Measurements from ENCODE around the gene PFN3.
"Not testable (repeated sequence)": the region's sequence is repeated elsewhere in the genome, so short reads cannot be mapped to it uniquely, and the experiment has no call there.

Gene PFN3

DNA sequence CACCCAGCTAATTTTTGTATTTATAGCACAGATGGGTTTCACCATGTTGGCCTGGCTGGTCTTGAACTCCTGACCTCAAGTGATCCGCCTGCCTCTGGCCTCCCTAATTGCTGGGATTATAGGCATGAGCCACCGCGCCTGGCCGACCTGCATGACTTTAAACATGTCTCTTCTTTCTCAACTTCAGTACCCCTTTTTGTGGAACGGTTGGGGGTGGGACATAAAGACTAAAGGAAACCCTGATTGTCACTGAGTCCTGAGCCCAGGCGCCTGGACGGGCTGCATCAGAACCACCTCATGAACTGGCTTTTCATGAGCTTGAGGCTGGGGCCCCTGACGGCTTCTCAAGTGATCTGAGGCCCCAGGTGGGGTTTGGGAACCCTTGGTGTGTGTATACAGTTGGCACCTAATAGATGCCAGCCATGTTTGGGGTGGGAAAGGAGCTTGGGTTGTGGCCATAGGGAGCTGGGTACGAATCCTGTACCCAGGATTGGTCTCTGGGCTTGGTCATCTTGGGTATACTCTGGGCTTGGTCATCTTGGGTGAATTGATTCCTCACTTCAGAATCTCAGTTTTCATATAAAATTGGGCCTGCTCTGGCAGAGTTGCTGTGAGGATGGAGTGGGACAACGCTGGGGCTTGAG lies 28.2 kb upstream of the PFN3 start:
- H3K9me3 ChIP-seq (ENCODE audit: control insufficient read depth, low read length): no peaks in the 10 kb centered on the region
- no peak overlapping the region for H3K4me3 ChIP-seq (ENCODE audit: low read length)
- no peak overlapping the region for H3K9ac ChIP-seq (ENCODE audit: low read length)
- no peak for DNase-seq (ENCODE audit: low read depth)
- H3K27me3 ChIP-seq (replicated peaks; ENCODE audit: control insufficient read depth, insufficient read depth, low read length): no peaks in the 10 kb centered on the region
- peaks cover 18% of the 10 kb centered on the region for H3K4me1 ChIP-seq (ENCODE audit: control insufficient read depth, insufficient read depth, low read length)
- H3K36me3 ChIP-seq (ENCODE audit: control insufficient read depth, insufficient read depth, low read length, severe bottlenecking): peaks cover 4% of the 10 kb centered on the region

DNA sequence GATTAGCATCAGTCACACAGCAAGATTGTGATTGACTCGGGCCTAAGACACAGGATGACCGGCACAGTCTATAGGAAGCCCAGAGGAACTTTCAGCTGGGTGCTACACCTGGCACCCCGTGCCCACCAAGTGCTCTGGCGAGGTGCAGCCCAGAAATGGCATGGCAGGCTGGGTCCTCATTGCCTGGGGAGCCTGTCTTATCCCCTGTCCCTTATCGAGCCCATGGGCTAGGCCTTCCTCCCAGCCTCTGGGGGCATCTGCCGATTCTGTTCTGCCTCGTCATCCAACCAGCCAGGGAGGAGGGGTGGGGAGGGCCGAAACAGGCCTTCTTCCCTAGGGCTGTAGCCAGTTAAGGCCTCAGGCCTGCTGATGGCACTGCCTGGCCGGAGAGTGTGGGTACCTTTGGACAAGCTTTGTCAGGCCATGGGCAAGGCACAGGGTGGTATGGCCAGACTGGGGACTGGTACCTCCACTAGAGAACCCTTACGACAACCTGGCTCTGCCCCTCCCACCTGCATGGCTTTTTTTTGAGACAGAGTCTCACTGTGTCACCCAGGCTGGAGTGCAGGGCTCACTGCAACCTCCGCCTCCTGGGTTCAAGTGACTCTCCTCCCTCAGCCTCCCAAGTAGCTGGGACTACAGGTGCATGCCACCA lies 27.6 kb upstream of the PFN3 start:
- peak overlapping the region; percentile 93 for H3K9ac ChIP-seq (ENCODE audit: low read length)
- H3K4me3 ChIP-seq (ENCODE audit: low read length): peak overlapping the region; percentile 81
- H3K4me1 ChIP-seq (ENCODE audit: control insufficient read depth, insufficient read depth, low read length): peaks cover 18% of the 10 kb centered on the region
- H3K27me3 ChIP-seq (replicated peaks; ENCODE audit: control insufficient read depth, insufficient read depth, low read length): no peaks in the 10 kb centered on the region
- DNase-seq (ENCODE audit: low read depth): no peak
- H3K36me3 ChIP-seq (ENCODE audit: control insufficient read depth, insufficient read depth, low read length, severe bottlenecking): peaks cover 4% of the 10 kb centered on the region
- no peaks in the 10 kb centered on the region for H3K9me3 ChIP-seq (ENCODE audit: control insufficient read depth, low read length)

DNA sequence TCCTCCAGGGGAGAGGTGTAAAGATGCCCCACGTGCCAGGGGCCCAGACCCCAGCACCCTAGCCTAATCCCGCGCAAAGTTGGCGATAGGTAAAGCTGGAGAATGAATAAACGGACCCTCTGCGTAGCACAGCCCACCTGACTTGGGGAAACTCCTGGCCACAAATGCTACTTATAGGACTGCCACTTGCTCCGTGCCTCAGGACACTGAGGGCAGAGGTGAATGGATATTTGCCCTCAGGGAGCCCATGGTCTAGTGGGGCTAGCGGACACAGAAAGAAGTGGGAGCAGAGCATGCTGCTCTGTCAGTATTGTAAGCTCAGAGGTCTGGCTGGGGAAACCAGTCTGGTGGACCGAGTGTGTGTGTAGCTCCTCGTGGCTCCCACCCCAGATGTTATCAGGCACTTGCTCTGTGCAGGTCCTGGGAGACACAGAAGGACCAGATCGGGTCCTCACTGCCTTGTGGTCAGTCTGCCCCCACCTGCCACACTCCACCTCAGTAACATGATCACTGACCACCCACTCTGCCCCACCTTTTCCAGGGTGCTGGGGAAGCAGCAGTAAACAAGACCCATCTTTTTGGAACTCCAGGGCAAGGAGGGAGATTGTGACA lies 26.9 kb upstream of the PFN3 start:
- Histone ChIP-seq H3K36me3 (ENCODE audit: control insufficient read depth, insufficient read depth, low read length, severe bottlenecking) (no peaks in the 10 kb centered on the region), H3K27me3 (replicated peaks; ENCODE audit: control insufficient read depth, insufficient read depth, low read length) (no peaks in the 10 kb centered on the region), H3K4me3 (ENCODE audit: low read length) (peak overlapping the region; percentile 81), H3K9ac (ENCODE audit: low read length) (peak overlapping the region; percentile 93), H3K4me1 (ENCODE audit: control insufficient read depth, insufficient read depth, low read length) (peaks cover 18% of the 10 kb centered on the region), H3K9me3 (ENCODE audit: control insufficient read depth, low read length) (no peaks in the 10 kb centered on the region)
- peak; percentile 22 for DNase-seq (ENCODE audit: low read depth)

- H3K4me1 ChIP-seq (ENCODE audit: control insufficient read depth, insufficient read depth, low read length): peaks cover 18% of the 10 kb centered on the region
- H3K27me3 ChIP-seq (replicated peaks; ENCODE audit: control insufficient read depth, insufficient read depth, low read length): no peaks in the 10 kb centered on the region
- peak within 1 kb of the TSS; percentile 93 for H3K9ac ChIP-seq (ENCODE audit: low read length)
- no peaks in the 10 kb centered on the region for H3K9me3 ChIP-seq (ENCODE audit: control insufficient read depth, low read length)
- no peak for DNase-seq (ENCODE audit: low read depth)
- no peaks in the 10 kb centered on the region for H3K36me3 ChIP-seq (ENCODE audit: control insufficient read depth, insufficient read depth, low read length, severe bottlenecking)
- H3K4me3 ChIP-seq (ENCODE audit: low read length): peak within 1 kb of the TSS; percentile 88
Observed at GRCh38 chr5:177426566-177427210, 26.2 kb upstream of the PFN3 start, which contains the start of gene GRK6. Gene GRK6, plus strand, starts transcription at chr5:177426676. Its CDS starts 170 bp downstream, at chr5:177426846.

DNA sequence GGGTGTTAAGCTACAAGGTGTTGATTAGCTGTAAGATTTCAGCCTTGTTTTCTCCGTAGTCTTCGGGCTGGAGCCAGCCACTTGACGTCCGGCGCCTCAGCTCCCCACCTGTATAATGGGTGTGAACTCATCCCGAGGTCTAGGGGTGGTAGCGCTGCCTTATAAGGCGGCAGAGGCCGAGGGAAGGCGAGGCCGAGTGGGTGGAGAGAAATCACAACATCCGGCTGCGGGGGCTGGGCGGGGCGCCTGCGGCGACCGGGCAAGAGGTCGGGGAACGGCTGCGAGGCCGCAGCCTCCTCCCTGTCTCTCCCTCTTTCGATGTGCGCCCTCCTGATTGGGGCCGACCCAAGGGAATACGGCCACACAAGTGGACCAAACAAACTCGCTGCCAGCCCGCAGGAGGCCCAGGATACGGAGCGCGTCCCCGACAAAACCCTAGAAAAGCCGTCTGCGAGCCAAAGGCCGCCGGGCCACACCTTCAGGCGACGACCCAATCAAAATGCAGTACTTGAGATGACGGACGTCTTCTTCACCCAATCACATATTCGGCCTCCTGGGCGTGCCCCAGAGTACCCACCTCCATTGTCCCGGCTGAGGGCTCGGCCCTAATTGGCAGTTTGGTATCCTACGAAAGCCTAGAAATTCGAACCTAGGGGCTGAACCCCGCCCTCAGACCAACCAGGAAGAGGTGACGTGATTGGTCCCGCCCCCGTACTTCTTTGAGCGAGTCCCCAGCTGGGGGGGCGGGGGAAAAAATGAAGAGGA lies 25.5 kb upstream of the PFN3 start:
- H3K36me3 ChIP-seq (ENCODE audit: control insufficient read depth, insufficient read depth, low read length, severe bottlenecking): no peaks in the 10 kb centered on the region
- peak overlapping the region; percentile 88 for H3K4me3 ChIP-seq (ENCODE audit: low read length)
- H3K4me1 ChIP-seq (ENCODE audit: control insufficient read depth, insufficient read depth, low read length): peaks cover 18% of the 10 kb centered on the region
- H3K27me3 ChIP-seq (replicated peaks; ENCODE audit: control insufficient read depth, insufficient read depth, low read length): no peaks in the 10 kb centered on the region
- no peaks in the 10 kb centered on the region for H3K9me3 ChIP-seq (ENCODE audit: control insufficient read depth, low read length)
- DNase-seq (ENCODE audit: low read depth): peak; percentile 100
- peak overlapping the region; percentile 90 for H3K9ac ChIP-seq (ENCODE audit: low read length)

DNA sequence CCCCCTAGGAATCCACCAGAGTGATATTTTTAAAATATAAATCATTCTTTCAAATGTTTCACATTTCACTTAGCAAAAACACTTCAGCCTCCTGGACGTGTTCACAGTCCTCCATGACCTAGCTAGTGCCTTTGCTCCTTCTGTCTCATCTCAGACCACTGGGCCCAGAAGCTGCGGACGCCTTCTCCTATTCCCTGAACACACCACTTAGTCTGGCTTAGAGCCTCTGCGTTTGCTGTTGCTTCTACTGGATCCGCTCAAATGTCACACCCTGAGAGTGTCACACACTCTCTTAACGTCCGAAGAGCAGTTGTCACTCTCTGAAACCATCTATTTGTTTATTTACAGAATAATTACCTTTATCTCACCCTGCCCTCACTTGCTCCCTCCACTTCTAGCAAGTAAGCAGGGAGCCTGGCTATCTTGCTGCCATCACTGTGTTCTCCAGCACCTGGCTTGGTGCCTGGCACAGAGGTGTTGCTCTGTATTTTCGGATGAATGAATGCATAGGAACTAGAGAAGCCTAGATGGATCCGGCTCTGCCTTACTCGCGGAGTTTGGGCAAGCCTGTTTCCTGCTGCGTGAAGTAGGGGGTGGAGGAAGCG lies 24.8 kb upstream of the PFN3 start:
- Histone ChIP-seq H3K36me3 (ENCODE audit: control insufficient read depth, insufficient read depth, low read length, severe bottlenecking) (no peaks in the 10 kb centered on the region), H3K27me3 (replicated peaks; ENCODE audit: control insufficient read depth, insufficient read depth, low read length) (no peaks in the 10 kb centered on the region), H3K4me3 (ENCODE audit: low read length) (peak overlapping the region; percentile 88), H3K9me3 (ENCODE audit: control insufficient read depth, low read length) (no peaks in the 10 kb centered on the region), H3K4me1 (ENCODE audit: control insufficient read depth, insufficient read depth, low read length) (peaks cover 18% of the 10 kb centered on the region), H3K9ac (ENCODE audit: low read length) (peak overlapping the region; percentile 90)
- DNase-seq (ENCODE audit: low read depth): no peak

- Histone ChIP-seq H3K27me3 (replicated peaks; ENCODE audit: control insufficient read depth, insufficient read depth, low read length) (no peaks in the 10 kb centered on the region), H3K36me3 (ENCODE audit: control insufficient read depth, insufficient read depth, low read length, severe bottlenecking) (no peaks in the 10 kb centered on the region), H3K4me1 (ENCODE audit: control insufficient read depth, insufficient read depth, low read length) (peaks cover 18% of the 10 kb centered on the region), H3K9ac (ENCODE audit: low read length) (no peak overlapping the region), H3K9me3 (ENCODE audit: control insufficient read depth, low read length) (no peaks in the 10 kb centered on the region), H3K4me3 (ENCODE audit: low read length) (no peak overlapping the region)
- DNase-seq (ENCODE audit: low read depth): no peak
Observed at GRCh38 chr5:177423671-177424070, 23.2 kb upstream of the PFN3 start.

GRCh38 chr5:177421062-177421798 lies 20.8 kb upstream of the PFN3 start:
- no peak overlapping the region for H3K4me3 ChIP-seq (ENCODE audit: low read length)
- H3K9me3 ChIP-seq (ENCODE audit: control insufficient read depth, low read length): no peaks in the 10 kb centered on the region
- H3K4me1 ChIP-seq (ENCODE audit: control insufficient read depth, insufficient read depth, low read length): peaks cover 10% of the 10 kb centered on the region
- no peaks in the 10 kb centered on the region for H3K36me3 ChIP-seq (ENCODE audit: control insufficient read depth, insufficient read depth, low read length, severe bottlenecking)
- no peaks in the 10 kb centered on the region for H3K27me3 ChIP-seq (replicated peaks; ENCODE audit: control insufficient read depth, insufficient read depth, low read length)
- no peak overlapping the region for H3K9ac ChIP-seq (ENCODE audit: low read length)
- no peak for DNase-seq (ENCODE audit: low read depth)

DNA sequence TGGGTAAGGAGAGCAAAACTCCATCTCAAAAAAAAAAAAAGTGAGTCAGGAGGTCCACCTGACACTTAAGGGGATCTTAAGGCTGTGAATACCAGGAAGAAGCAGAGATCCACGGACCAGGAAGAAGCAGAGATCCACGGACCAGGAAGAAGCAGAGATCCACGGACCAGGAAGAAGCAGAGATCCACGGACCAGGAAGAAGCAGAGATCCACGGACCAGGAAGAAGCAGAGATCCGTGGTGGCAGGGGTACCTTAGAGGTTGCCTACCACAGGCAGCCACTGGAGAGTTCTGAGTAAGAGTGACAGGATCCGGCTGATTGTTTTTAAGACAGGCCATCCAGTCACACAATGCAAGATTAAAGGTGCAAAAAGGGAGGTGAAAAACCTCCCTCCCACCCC lies 20.0 kb upstream of the PFN3 start:
- H3K4me1 ChIP-seq (ENCODE audit: control insufficient read depth, insufficient read depth, low read length); H3K27me3 ChIP-seq (replicated peaks; ENCODE audit: control insufficient read depth, insufficient read depth, low read length); H3K4me3 ChIP-seq (ENCODE audit: low read length); H3K9me3 ChIP-seq (ENCODE audit: control insufficient read depth, low read length); H3K36me3 ChIP-seq (ENCODE audit: control insufficient read depth, insufficient read depth, low read length, severe bottlenecking); H3K9ac ChIP-seq (ENCODE audit: low read length); DNase-seq (ENCODE audit: low read depth): not testable (repeated sequence)

GRCh38 chr5:177419046-177419445 lies 18.6 kb upstream of the PFN3 start:
- Histone ChIP-seq H3K9me3 (ENCODE audit: control insufficient read depth, low read length) (no peaks in the 10 kb centered on the region), H3K27me3 (replicated peaks; ENCODE audit: control insufficient read depth, insufficient read depth, low read length) (peaks cover 3% of the 10 kb centered on the region), H3K4me3 (ENCODE audit: low read length) (no peak overlapping the region), H3K36me3 (ENCODE audit: control insufficient read depth, insufficient read depth, low read length, severe bottlenecking) (no peaks in the 10 kb centered on the region), H3K9ac (ENCODE audit: low read length) (no peak overlapping the region), H3K4me1 (ENCODE audit: control insufficient read depth, insufficient read depth, low read length) (peaks cover 6% of the 10 kb centered on the region)
- peak; percentile 52 for DNase-seq (ENCODE audit: low read depth)
